SK-N-MC (cell line): ENCODE results near the gene ARID1B.

ENCODE experiments used
- EZH2 ChIP-seq: fragments of 200-600 bp; sonication (generic); IDR thresholded peaks from one replicate; pipeline ENCODE4 v1.6.1; 2017; ENCODE audit warnings: antibody characterized with exemption
- FOXP2 ChIP-seq: optimal IDR thresholded peaks from 2 replicates; pipeline ENCODE3; 2011; ENCODE audit warnings: mild to moderate bottlenecking, moderate library complexity; ENCODE audit not compliant: insufficient read depth; ENCODE audit errors: extremely low read length, control extremely low read depth
- POLR2AphosphoS5 ChIP-seq: IDR thresholded peaks from 2 replicates; pipeline ENCODE4 v1.6.1; 2012; ENCODE audit warnings: mild to moderate bottlenecking, low read depth, low read length, borderline replicate concordance

DNA sequence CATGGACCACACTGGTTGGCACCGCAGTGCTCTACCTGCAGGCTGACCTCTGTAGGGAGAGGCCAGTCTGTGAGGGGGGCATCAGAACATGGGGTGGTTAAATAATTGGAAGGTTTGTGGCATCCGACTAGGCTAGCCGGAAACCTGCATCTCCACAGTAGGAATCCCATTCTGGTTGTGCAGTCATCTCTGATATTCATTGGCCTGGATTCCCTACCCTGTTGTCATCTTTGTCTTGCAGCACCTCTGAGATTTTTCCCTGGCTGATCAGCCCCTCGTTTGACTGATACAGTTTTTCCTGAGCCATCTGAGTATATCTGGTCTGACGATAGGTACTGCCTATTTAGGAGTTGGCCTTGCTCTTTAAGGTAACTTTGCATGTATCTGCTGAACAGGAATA is 286.7 kb downstream of the ARID1B start:
- TF ChIP-seq EZH2 (no peak), POLR2AphosphoS5 (no peak), FOXP2 (no peak)
